ENCODE results near the gene LTBP2.

The LTBP2 gene

DNA sequence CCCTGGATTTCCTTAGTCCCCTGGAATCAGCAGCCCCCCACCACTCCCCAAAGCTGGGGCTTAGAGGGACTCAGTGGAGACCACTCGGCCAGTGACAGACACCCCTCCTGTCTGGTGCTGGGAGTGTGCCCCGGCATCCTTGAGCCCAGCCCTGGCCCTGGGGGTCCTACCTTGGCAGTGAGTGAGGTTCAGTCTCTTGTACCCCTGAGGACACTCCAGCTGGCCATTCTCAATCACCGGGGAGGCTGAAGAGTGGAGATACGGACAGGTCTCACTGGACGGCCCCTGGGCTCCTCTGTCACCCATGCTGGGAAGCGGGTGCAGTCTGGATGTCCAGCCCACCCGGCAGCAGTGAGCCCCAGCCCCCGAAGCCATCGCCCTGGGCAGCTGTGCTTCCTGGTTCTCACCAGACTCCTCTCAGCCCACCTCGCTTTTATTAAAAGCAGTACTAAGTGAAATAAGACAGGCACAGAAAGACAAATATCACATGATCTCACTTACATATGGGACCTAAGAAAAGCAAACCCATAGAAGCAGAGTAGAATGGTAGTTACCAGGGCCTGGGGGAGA is 76.2 kb downstream of the LTBP2 start:
- POLR2A ChIA-PET = no interaction called here
- CTCF ChIA-PET = interaction anchor here (2.1 kb wide), 1 partner anchor 9 kb away, joined by 6 read pairs; no protein-coding TSS in a partner anchor
- no peak for DNase-seq (ENCODE audit: extremely low spot score)
- TF ChIP-seq, protein P1, sequence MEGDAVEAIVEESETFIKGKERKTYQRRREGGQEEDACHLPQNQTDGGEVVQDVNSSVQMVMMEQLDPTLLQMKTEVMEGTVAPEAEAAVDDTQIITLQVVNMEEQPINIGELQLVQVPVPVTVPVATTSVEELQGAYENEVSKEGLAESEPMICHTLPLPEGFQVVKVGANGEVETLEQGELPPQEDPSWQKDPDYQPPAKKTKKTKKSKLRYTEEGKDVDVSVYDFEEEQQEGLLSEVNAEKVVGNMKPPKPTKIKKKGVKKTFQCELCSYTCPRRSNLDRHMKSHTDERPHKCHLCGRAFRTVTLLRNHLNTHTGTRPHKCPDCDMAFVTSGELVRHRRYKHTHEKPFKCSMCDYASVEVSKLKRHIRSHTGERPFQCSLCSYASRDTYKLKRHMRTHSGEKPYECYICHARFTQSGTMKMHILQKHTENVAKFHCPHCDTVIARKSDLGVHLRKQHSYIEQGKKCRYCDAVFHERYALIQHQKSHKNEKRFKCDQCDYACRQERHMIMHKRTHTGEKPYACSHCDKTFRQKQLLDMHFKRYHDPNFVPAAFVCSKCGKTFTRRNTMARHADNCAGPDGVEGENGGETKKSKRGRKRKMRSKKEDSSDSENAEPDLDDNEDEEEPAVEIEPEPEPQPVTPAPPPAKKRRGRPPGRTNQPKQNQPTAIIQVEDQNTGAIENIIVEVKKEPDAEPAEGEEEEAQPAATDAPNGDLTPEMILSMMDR (IDR thresholded peaks at IDR 0.05; ENCODE audit: control extremely low read depth, extremely low read depth, low read depth, missing control alignments) = no peak

DNA sequence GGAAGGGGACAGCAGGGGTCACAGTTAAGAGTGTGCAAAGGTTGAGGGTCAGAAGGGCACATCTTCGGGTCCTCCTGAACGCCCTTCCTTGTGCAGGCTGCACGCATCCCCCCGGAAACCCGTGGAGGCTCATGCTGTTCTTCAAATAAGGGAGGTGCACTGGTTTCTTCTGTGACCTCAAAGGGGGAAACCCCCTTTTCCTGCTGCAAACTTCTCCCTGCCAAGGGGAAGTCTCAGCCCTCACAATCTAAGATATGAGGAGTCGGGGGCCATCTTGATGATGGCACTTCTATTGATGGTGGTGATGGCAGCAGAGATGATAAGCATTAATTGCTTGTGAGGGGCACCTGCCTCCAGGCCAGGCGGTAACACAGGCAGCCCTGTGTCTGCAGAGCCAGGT is 78.5 kb downstream of the LTBP2 start:
- CTCF ChIA-PET = interaction anchor here (1.3 kb wide), 1 partner anchor 18 kb away, joined by 4 read pairs; no protein-coding TSS in a partner anchor
- TF ChIP-seq, protein P1 (IDR thresholded peaks at IDR 0.05; ENCODE audit: control extremely low read depth, extremely low read depth, low read depth, missing control alignments) = no peak
- POLR2A ChIA-PET = no interaction called here
- DNase-seq (ENCODE audit: extremely low spot score) = no peak

DNA sequence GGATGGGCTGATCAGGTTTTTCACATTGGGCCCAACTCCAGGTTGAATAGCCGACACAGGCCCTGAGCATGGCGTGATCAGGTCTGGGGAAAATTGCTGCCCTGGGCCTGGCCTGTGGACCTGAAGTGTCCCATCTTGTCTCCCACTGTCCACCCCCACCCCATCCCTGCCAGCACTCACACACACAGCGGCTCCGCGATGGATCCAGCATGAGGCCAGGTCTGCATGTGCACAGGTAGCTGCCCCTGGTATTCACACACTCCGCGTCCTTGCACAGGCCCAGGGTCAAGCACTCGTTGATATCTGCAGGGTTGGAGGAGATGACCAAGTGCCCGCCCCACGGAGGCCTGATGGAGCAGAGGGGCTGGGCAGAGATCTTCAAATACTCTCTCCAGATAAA is 79.8 kb downstream of the LTBP2 start:
- no peak for DNase-seq (ENCODE audit: extremely low spot score)
- POLR2A ChIA-PET = no interaction called here
- CTCF ChIA-PET = interaction anchor here (1.3 kb wide), 1 partner anchor 17 kb away, joined by 4 read pairs; no protein-coding TSS in a partner anchor
- TF ChIP-seq, protein P1 (IDR thresholded peaks at IDR 0.05; ENCODE audit: control extremely low read depth, extremely low read depth, low read depth, missing control alignments) = no peak

DNA sequence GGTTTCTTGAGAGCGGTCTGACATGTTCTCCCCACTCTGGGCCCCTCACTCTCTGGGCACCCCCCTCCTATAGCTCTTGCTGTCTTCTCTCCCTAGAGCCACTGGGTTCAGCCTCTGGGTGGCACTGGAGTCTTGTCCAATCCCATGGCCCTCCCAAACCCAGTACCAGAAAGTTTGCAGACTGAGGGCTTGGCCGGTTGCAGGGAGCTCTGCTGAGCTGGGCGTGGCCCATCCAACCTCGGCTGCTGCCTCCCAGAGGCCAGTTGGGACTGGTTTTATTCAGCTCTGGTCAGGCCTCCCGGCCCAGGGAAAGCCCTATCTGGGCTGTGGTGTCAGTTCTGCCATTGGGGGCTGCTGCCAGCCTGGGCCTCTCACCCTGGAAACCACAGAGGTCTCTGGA is 80.6 kb downstream of the LTBP2 start:
- ChIA-PET POLR2A (no interaction called here), CTCF (no interaction called here)
- TF ChIP-seq, protein P1 (IDR thresholded peaks at IDR 0.05; ENCODE audit: control extremely low read depth, extremely low read depth, low read depth, missing control alignments) = no peak
- DNase-seq (ENCODE audit: extremely low spot score) = no peak

DNA sequence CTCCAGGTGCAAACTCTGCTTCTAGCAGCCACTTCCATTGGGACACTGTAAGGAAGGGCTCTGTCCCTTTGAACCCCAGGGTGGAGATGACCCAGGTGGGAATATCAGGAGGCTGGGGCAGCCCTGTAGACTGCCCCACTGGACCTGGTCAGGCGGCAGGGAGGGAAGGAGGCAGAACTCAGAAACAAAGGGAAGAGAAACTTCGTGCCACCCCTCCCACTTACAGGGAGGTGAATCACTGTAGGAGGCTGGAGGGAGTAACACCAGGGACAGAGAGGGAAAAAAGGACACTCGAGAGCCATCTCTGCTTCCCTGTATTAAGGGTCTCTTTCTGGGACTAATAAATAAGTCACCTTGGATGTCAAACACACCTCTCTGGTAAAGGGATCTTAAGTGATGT is 81.0 kb downstream of the LTBP2 start:
- ChIA-PET POLR2A (no interaction called here), CTCF (interaction anchor here (0.9 kb wide), 1 partner anchor 11 kb away, joined by 3 read pairs; no protein-coding TSS in a partner anchor)
- DNase-seq (ENCODE audit: extremely low spot score) = no peak
- TF ChIP-seq, protein P1 (IDR thresholded peaks at IDR 0.05; ENCODE audit: control extremely low read depth, extremely low read depth, low read depth, missing control alignments) = no peak

DNA sequence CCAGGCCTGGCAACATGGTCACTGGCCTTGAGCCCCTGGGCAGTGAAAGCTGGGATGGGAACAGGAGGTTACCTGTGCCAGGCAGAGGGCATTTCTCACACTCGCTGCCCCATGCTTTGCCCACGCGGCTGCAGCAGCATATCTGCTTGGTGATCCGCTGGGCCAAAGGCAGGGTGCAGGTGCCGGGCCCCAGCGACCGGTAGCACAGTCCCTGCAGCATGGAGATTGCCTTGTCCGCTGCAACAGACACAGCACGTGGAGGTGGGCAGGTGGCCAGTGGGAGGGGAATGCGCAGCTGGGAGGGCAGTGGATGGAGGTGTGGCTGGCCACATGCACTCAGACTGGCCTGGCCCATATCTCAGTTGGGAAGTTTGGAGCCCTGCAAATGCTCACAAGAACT is 83.2 kb downstream of the LTBP2 start:
- TF ChIP-seq, protein P1 (IDR thresholded peaks at IDR 0.05; ENCODE audit: control extremely low read depth, extremely low read depth, low read depth, missing control alignments) = no peak
- ChIA-PET POLR2A (no interaction called here), CTCF (interaction anchor here (0.7 kb wide), 1 partner anchor 17 kb away, joined by 3 read pairs; no protein-coding TSS in a partner anchor)
- no peak for DNase-seq (ENCODE audit: extremely low spot score)
